Immature natural killer cell (primary cell): ENCODE results near the gene CACFD1. TPM values are rescaled to one million over a fixed set of nuclear protein-coding genes. Genes with fewer than 3 reads are reported as not detected.
A peak's percentile ranks its signal among the peaks of the same experiment; 100 is the strongest.

Experiments used
- DNase-seq, 3 donors: peaks; one replicate each; pipeline ENCODE4 v3.0.0; 2022; ENCODE audit warnings: mixed read lengths in 1 of 3
- H3K27ac Mint-ChIP-seq, 6 donors: one replicate each; pipeline ENCODE4 v1.8.0; 2020; ENCODE audit warnings: mixed read lengths in 6 of 6, mild to moderate bottlenecking in 5 of 6, inconsistent platforms in 4 of 6, moderate library complexity in 3 of 6
- H3K27me3 Mint-ChIP-seq, 3 donors: one replicate each; pipeline ENCODE4 v1.8.0; 2020 to 2021; ENCODE audit warnings: low read depth in 3 of 3, mild to moderate bottlenecking in 3 of 3, mixed read lengths in 3 of 3, moderate library complexity in 3 of 3, inconsistent platforms in 1 of 3
- H3K36me3 Mint-ChIP-seq, 3 donors: one replicate each; pipeline ENCODE4 v1.8.0; 2020; ENCODE audit warnings: mixed read lengths in 3 of 3, inconsistent platforms in 2 of 3, mild to moderate bottlenecking in 2 of 3
- H3K4me1 Mint-ChIP-seq, 2 donors: one replicate each; pipeline ENCODE4 v1.8.0; 2020; ENCODE audit warnings: inconsistent platforms in 2 of 2, mild to moderate bottlenecking in 2 of 2, mixed read lengths in 2 of 2, moderate library complexity in 1 of 2
- H3K4me3 Mint-ChIP-seq, 5 donors: one replicate each; pipeline ENCODE4 v1.8.0; 2020; ENCODE audit warnings: mild to moderate bottlenecking in 5 of 5, mixed read lengths in 5 of 5, inconsistent platforms in 3 of 5, moderate library complexity in 3 of 5
- H3K9me3 Mint-ChIP-seq, 6 donors: one replicate each; pipeline ENCODE4 v1.8.0; 2020; ENCODE audit warnings: mild to moderate bottlenecking in 6 of 6, mixed read lengths in 6 of 6, inconsistent platforms in 4 of 6, moderate library complexity in 3 of 6
- polyA plus RNA-seq, 3 donors: library from polyadenylated mRNA; unstranded; fragments of 300-500 nt; fragmentation: Illumina TruSeq; gene quantifications; one replicate each; pipeline ENCODE4 v1.2.3, GENCODE V29; 2021

Gene CACFD1
- polyA plus RNA-seq, 3 donors from 2014 or later, result 5.3 to 11.3 (median 7.4) TPM

DNA sequence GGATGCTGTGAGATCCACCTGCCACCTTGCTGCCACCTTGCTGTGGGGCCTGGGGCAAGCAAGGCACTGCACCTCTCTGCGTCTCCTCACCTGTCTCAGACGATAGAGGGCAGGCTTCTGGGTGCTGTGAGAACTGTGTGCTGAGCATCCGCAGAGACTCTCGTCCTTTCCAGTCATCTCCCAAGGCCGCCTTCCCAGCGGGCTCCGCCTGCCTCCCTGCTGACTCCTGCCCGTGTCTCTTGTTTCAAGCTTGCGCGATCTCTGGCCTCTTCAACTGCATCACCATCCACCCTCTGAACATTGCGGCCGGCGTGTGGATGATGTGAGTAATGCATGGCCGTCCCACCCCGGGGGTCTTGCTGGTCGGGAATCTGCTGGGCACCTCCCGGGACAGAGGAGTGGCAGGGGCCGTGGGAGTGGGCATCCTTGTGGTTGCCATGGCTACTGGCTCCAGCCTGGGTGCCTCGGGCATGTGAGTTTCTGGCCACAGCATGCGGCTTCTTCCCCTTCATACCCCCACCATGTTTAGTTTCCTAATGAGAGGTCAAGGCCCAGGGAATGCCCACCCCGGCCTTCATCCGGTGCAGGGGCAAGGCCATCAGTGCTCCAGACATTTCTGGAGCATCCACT lies 3.6 kb downstream of the CACFD1 start:
- H3K4me3 Mint-ChIP-seq, result no peak overlapping the region
- peaks cover 9 to 12% of the 10 kb centered on the region in 2 donors for H3K4me1 Mint-ChIP-seq
- H3K27ac Mint-ChIP-seq, result peak overlapping the region in 1 of 6 donors; percentile 16
- DNase-seq, result no peak
- H3K27me3 Mint-ChIP-seq, result peaks cover 0 to 7% (median 2%) of the 10 kb centered on the region in 3 donors
- H3K9me3 Mint-ChIP-seq, result no peaks in the 10 kb centered on the region
- H3K36me3 Mint-ChIP-seq, result no peaks in the 10 kb centered on the region

DNA sequence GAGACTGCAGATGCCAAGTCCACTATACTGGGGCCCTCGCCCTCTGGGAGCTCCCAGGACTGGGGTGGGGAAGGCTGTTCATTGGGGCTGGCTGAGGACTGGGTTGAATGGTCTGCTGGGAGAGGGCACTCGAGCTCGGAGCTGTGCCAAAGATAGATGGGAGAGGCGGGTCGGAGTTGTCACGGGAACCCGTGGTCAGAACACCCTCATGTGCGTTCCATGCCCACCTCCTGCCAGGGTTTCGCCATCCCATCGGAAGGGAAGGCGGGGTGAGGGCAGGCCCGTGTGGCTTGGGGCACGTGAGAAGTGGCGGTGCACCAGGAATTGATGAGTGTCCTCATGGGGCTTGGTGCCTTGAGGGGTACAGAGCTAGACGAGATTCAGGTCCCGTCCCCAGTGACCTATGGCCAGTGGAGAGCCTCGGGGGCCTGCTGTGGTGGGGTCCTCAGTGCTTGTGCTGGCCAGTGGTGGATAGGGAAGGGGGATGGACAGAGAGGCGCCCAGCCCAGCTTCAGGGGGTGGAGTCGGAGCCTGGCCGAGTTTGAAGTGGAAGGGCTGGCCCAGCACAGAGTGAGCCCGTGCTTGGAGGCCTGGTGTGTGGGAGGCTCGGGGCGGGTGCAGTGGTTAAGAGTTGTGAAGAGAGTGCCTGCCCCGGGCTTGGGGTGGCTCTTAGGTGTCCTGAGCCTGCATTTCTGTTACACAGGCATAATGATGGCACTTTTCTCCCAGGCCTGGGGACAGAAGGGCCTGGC lies 4.3 kb downstream of the CACFD1 start:
- H3K4me1 Mint-ChIP-seq, result peaks cover 9 to 11% of the 10 kb centered on the region in 2 donors
- H3K27me3 Mint-ChIP-seq, result peaks cover 0 to 7% (median 2%) of the 10 kb centered on the region in 3 donors
- no peak overlapping the region for H3K4me3 Mint-ChIP-seq
- DNase-seq, result no peak
- peak overlapping the region in 2 of 6 donors; percentile 16 to 61 for H3K27ac Mint-ChIP-seq
- H3K36me3 Mint-ChIP-seq, result no peaks in the 10 kb centered on the region
- no peaks in the 10 kb centered on the region for H3K9me3 Mint-ChIP-seq

DNA sequence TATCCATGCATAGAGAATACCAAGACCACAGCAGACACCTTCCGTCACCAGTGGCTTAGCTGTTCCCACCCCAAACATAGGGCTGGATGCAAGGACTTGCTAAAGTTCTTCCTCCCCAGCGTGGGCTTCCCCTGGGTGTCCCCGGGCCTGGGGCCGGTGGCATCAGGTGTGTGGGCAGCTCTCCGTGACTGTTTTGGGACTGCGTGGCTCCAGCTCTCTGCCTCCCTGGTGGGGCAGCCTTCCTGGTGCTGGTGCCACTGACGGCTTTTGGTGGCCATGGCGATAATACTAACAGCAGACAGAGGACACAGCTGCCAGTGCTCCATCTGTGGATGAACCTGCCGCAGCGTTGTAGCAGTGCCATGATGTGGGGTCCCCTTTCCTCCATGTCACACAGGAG lies 4.9 kb downstream of the CACFD1 start:
- H3K4me1 Mint-ChIP-seq, result peaks cover 5 to 6% of the 10 kb centered on the region in 2 donors
- no peaks in the 10 kb centered on the region for H3K36me3 Mint-ChIP-seq
- no peak for DNase-seq
- H3K27me3 Mint-ChIP-seq, result peaks cover 0 to 6% (median 1%) of the 10 kb centered on the region in 3 donors
- H3K27ac Mint-ChIP-seq, result no peak overlapping the region
- no peaks in the 10 kb centered on the region for H3K9me3 Mint-ChIP-seq
- H3K4me3 Mint-ChIP-seq, result no peak overlapping the region

DNA sequence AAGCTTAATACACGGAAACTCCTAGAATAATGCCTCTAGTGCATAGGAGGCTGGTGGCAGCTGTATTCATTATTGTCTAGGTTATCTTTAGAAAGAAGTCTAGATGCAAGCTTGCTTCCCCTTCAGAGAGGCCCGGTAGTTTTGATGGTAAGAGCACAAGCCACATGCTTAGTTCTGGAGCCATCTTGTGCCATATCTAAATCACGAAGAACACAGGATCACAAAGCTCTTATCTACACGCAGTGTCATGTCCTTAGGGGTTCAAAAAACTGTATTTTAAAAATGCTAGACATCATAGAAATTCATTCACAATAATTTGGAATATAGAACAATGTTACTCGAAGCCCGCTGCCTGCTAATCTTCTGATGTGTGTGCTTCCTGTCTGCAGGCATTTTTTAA lies 6.2 kb downstream of the CACFD1 start:
- Mint-ChIP-seq H3K27ac (no peak overlapping the region), H3K27me3 (peaks cover 0 to 2% (median 0%) of the 10 kb centered on the region in 3 donors), H3K9me3 (no peaks in the 10 kb centered on the region), H3K36me3 (no peaks in the 10 kb centered on the region), H3K4me1 (peaks cover under 1% of the 10 kb centered on the region in 2 donors), H3K4me3 (no peak overlapping the region)
- DNase-seq, result no peak

DNA sequence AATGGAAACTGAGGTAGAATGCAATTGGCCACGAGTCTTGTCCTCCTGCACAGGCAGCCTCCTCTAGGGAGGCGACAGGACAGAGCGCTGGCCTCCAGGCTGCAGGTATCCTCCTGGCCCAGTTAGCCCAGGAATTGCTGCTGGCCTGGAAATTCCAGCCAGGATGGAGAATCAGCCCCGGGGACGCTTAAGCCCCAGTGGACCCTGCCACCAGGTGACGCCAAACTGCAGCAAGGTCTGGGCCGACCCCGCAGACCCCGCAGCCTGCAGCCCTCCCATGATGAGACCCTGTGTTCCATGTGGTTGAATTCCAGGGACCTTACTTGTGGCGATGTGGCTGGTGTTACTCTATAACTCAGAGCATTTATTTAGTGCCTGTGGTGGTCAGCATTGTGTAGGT lies 7.3 kb downstream of the CACFD1 start:
- H3K9me3 Mint-ChIP-seq, result no peaks in the 10 kb centered on the region
- H3K36me3 Mint-ChIP-seq, result no peaks in the 10 kb centered on the region
- no peaks in the 10 kb centered on the region for H3K27me3 Mint-ChIP-seq
- H3K27ac Mint-ChIP-seq, result no peak overlapping the region
- no peaks in the 10 kb centered on the region for H3K4me1 Mint-ChIP-seq
- no peak overlapping the region for H3K4me3 Mint-ChIP-seq
- no peak for DNase-seq

DNA sequence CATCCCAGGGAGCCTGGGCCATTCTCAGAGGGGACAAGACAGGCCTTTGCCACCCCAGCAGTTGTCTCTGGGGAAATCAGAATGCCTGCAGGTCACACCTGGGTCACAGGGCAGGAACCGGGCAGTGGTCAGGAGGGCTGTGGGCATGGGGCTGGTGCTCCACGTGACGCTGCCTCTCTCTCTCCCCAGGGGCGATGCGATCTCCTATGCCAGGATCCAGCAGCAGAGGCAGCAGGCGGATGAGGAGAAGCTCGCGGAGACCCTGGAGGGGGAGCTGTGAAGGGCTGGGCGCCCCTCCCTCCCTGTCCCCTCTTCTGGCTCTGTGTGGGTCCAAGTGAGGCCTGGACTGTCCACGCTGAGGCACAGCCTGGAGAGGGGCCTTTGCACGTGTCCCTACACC lies 8.6 kb downstream of the CACFD1 start:
- Mint-ChIP-seq H3K27me3 (no peaks in the 10 kb centered on the region), H3K9me3 (no peaks in the 10 kb centered on the region), H3K27ac (no peak overlapping the region), H3K4me3 (no peak overlapping the region), H3K4me1 (no peaks in the 10 kb centered on the region), H3K36me3 (no peaks in the 10 kb centered on the region)
- DNase-seq, result no peak

DNA sequence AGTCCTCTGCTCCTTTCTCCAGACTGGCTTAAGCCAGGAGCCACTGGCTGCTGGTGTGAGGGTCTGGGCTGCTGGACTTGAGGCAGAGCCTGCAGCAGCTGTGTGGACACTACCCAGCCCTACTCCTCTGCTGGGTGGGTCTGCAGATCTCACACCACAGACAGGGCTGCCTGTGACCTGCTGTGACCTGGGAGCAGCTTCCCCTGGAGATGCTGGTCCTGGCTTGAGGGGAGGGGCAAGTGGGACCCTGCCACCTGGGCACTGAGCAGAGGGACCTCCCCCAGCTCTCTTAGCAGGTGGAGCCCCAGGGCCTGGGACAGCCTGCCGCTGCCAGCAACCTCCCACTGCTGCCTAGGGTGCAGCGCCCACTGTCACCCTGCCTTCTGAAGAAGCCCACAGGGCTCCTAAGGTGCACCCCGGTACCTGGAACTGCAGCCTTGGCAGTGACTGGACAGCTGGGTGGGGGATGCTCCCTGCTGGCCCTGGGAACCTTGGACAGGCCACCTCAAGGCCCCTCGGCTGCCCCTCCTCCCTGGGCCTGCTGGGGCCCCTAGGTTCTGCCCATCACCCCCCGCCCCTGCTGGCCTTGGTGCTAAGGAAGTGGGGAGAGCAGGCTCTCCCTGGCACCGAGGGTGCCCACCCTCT lies 9.1 kb downstream of the CACFD1 start:
- Mint-ChIP-seq H3K4me1 (no peaks in the 10 kb centered on the region), H3K4me3 (no peak overlapping the region), H3K9me3 (no peaks in the 10 kb centered on the region), H3K27me3 (no peaks in the 10 kb centered on the region), H3K36me3 (no peaks in the 10 kb centered on the region), H3K27ac (no peak overlapping the region)
- DNase-seq, result no peak

DNA sequence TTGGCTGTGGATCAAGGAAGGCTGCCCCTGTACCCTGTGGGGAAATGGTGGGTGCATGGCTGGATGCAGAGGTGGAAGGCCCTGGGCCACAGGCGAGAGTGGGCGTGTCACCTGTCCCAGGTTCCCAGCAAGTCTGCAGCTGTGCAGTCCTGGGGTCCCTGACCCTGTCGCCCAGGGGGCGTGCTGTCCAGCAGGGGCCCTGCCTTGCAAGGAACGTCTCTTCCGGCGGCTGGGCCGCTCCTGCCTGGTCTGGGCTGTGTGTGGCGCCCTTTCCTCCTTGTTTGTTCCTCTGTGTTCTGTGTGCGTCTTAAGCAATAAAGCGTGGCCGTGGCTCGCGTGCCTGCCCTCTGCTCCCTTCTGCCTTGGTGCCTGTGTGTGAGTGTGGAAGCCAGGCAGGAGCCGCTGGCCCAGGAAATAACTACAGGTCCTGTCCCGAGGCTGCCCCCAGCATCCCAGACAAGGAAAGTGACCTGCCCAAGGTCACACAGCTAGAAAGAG lies 10.7 kb downstream of the CACFD1 start:
- no peak overlapping the region for H3K4me3 Mint-ChIP-seq
- no peaks in the 10 kb centered on the region for H3K4me1 Mint-ChIP-seq
- no peak for DNase-seq
- no peaks in the 10 kb centered on the region for H3K27me3 Mint-ChIP-seq
- H3K27ac Mint-ChIP-seq, result no peak overlapping the region
- H3K9me3 Mint-ChIP-seq, result no peaks in the 10 kb centered on the region
- no peaks in the 10 kb centered on the region for H3K36me3 Mint-ChIP-seq

DNA sequence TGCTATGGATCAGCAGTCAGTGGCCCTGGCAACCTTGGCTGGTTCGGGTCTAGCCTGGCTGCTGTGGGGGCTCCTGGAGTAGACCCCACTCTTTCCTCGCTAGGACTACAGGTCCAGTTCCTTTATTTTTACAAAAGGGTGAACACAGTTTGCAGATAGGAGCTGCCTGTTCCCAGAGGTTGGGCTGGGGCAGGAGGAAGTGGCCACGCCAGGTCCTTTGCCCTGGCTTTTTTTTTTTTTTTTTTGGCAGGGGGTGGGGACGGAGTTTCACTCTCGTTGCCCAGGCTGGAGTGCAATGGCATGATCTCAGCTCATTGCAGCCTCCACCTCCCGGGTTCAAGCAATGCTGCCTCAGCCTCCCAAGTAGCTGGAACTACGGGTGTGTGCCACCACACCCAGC lies 11.2 kb downstream of the CACFD1 start:
- DNase-seq, result no peak
- H3K4me1 Mint-ChIP-seq, result no peaks in the 10 kb centered on the region
- H3K27ac Mint-ChIP-seq, result no peak overlapping the region
- H3K9me3 Mint-ChIP-seq, result no peaks in the 10 kb centered on the region
- no peak overlapping the region for H3K4me3 Mint-ChIP-seq
- no peaks in the 10 kb centered on the region for H3K36me3 Mint-ChIP-seq
- no peaks in the 10 kb centered on the region for H3K27me3 Mint-ChIP-seq

DNA sequence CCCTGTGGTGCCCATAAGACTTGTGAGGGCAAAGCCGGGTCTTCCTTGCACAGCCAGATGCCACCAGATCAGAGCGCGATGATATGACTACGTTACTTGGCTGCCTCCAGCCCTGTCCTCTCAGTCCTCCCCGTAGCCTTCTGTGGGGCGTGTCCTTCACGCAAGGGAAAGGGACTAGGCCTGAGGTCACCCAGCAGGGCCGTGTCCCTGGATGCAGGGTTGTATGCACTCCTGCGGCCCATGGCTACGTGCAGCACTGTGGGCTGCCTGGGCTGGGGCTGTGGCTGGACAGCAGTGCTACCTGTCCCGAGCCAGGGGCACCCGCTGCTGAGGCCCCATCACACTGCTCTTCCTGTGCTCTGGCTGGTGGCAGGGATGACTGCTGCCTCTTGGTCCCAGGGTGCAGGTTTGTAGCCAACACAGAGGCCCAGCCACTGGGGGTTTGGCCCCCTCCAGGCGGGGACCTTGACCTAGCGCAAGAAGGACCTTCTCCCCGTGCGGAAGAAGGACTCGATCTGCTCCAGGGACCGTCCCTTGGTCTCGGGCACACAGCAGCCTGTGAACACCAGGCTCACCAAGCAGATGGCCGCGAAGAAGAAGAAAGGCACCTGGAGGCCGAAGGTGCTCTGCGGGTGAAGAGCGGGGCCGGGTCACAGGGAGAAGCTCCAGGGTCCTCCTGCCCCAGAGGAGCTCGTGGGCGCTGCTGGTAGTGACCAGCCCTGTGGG lies 11.9 kb downstream of the CACFD1 start:
- no peaks in the 10 kb centered on the region for H3K36me3 Mint-ChIP-seq
- no peak overlapping the region for H3K27ac Mint-ChIP-seq
- DNase-seq, result no peak
- H3K4me3 Mint-ChIP-seq, result no peak overlapping the region
- no peaks in the 10 kb centered on the region for H3K4me1 Mint-ChIP-seq
- peaks cover 0 to 5% (median 0%) of the 10 kb centered on the region in 3 donors for H3K27me3 Mint-ChIP-seq
- no peaks in the 10 kb centered on the region for H3K9me3 Mint-ChIP-seq

DNA sequence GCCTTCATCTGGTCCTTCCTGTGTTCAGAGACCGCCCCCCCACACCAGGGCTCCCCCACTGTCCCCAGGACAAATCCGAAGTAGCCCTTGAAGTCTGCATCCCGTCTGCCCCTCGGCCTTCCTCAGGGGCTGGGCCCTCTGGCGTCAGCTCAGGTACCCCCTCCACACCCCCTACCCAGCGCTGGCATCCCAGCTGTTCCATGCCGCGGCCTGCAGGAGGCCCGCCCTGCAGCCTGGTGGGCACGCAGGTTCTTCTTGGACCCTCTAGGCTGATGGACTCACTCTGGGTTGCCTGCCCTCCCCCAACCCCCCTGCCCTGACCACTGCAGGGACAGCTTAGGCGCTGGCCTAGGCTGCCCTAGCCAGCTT lies 12.5 kb downstream of the CACFD1 start:
- Mint-ChIP-seq H3K9me3 (no peaks in the 10 kb centered on the region), H3K4me1 (no peaks in the 10 kb centered on the region), H3K27me3 (peaks cover 0 to 5% (median 0%) of the 10 kb centered on the region in 3 donors), H3K4me3 (no peak overlapping the region), H3K27ac (no peak overlapping the region), H3K36me3 (no peaks in the 10 kb centered on the region)
- no peak for DNase-seq

DNA sequence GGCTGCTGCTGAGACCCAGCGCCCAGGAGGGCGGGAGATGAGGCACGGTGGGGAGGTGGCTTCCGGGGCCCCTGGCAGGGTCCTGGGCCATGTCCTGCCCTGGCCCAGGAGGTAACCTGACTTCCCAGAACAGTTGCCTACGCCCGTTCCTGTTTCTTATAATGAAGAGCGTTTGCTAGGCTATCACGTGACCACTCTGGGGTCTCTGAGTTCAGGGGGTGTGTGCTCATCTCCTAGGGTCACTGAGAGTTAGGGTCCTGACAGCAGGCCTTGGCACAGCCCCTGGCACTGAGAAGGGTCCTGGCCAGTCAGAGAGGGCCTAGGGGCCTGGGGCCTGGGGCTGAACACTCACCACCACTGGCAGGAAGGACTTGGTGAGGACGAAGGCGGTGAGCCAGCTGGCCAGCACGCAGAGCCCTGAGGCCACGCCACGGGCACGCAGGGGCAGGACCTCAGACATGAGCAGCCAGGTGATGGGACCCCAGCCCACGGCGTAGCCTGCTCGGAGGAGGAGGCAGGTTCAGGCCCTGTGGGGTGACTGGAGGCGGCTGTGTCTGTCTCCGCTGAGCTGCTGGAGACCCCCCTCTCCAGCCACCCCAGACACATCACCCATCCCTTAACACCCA lies 13.1 kb downstream of the CACFD1 start:
- no peaks in the 10 kb centered on the region for H3K9me3 Mint-ChIP-seq
- H3K36me3 Mint-ChIP-seq, result no peaks in the 10 kb centered on the region
- no peak for DNase-seq
- H3K27ac Mint-ChIP-seq, result no peak overlapping the region
- peaks cover 0 to 1% of the 10 kb centered on the region in 2 donors for H3K4me1 Mint-ChIP-seq
- H3K4me3 Mint-ChIP-seq, result no peak overlapping the region
- H3K27me3 Mint-ChIP-seq, result peaks cover 0 to 5% (median 0%) of the 10 kb centered on the region in 3 donors

DNA sequence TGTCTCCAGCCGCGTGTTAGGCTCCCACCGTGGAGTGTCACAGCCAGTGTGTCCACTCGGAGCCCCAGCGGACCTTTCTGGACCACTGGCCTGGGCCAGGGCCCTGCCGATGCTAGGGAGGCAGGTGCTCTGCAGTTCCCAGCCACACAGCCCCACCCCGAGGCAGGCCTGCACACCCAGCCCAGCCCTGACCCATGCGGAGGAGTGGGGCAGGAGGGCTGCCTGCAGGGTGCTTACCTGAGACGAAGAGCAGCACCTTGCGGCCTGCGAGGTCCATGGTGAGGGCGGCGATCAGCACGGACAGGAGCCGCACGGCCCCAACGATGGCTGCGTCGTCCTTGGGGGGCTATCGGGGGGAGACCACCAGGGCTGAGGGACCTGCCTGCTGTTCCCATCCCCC lies 14.0 kb downstream of the CACFD1 start:
- Mint-ChIP-seq H3K27ac (no peak overlapping the region), H3K4me1 (peaks cover 0 to 1% of the 10 kb centered on the region in 2 donors), H3K27me3 (peaks cover 0 to 5% (median 0%) of the 10 kb centered on the region in 3 donors), H3K36me3 (no peaks in the 10 kb centered on the region), H3K9me3 (no peaks in the 10 kb centered on the region), H3K4me3 (no peak overlapping the region)
- no peak for DNase-seq
